ENCODE results near the gene DDHD1. TPM values are rescaled to one million over a fixed set of nuclear protein-coding genes. Genes with fewer than 3 reads are reported as not detected.

DDHD1 gene
- polyA plus RNA-seq, 1 donor (not counting 4 experiments of a cell fraction or from before 2014, with no cell fraction given) = 10.4 TPM

DNA sequence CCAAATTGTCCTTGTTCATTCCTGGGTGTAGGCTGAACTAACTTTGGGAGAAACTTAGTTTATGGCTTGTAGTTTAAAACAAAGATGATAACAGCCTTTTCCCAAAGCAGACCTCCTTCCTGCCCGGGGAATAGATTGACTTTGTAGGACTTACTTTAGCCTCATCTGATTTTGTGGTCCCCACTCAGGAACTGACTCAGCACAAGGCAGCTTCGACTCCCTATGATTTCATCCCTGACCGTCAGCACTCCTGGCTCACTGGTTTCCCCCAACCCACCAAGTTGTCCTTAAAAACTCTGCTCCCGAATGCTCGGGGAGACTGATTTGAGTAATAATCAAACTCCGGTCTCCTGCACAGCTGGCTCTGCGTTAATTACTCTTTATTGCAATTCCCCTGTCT is 40.1 kb upstream of the DDHD1 start:
- H3K27ac ChIP-seq (ENCODE audit: control insufficient read depth, insufficient read depth, low read length) = no peak overlapping the region
- TF ChIP-seq EZH2 (IDR thresholded peaks at IDR 0.05; ENCODE audit: low read length) = no peak
- TF ChIP-seq, protein P1, sequence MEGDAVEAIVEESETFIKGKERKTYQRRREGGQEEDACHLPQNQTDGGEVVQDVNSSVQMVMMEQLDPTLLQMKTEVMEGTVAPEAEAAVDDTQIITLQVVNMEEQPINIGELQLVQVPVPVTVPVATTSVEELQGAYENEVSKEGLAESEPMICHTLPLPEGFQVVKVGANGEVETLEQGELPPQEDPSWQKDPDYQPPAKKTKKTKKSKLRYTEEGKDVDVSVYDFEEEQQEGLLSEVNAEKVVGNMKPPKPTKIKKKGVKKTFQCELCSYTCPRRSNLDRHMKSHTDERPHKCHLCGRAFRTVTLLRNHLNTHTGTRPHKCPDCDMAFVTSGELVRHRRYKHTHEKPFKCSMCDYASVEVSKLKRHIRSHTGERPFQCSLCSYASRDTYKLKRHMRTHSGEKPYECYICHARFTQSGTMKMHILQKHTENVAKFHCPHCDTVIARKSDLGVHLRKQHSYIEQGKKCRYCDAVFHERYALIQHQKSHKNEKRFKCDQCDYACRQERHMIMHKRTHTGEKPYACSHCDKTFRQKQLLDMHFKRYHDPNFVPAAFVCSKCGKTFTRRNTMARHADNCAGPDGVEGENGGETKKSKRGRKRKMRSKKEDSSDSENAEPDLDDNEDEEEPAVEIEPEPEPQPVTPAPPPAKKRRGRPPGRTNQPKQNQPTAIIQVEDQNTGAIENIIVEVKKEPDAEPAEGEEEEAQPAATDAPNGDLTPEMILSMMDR (optimal IDR thresholded peaks at IDR 0.05 in 1 of 3, IDR thresholded peaks at IDR 0.05 in 1 of 3, conservative IDR thresholded peaks at IDR 0.05 in 1 of 3; ENCODE audit: extremely low read depth in 1 of 3, insufficient read depth in 2 of 3, low read length in 3 of 3) = no peak
- FAIRE-seq (no peak), DNase-seq (ENCODE audit: low read depth, low spot score) (no peak)
- no peak overlapping the region for H3K9ac ChIP-seq (ENCODE audit: control insufficient read depth, extremely low read depth, insufficient read depth, low read length)
- H3K9me3 ChIP-seq (ENCODE audit: control insufficient read depth, low read depth, low read length) = no peaks in the 10 kb centered on the region
- dilution Hi-C loops (cut with MboI; ENCODE audit: extremely low pct_ligation_motif_present, low sequenced_read_pairs) = no loop called here
- H3K27me3 ChIP-seq (ENCODE audit: control insufficient read depth, extremely low read depth, insufficient read depth, low read length) = no peaks in the 10 kb centered on the region
- H3K9me1 ChIP-seq (ENCODE audit: control insufficient read depth, extremely low read depth, insufficient read depth, low read length) = no peaks in the 10 kb centered on the region
- H3K4me2 ChIP-seq (ENCODE audit: control insufficient read depth, extremely low read depth, insufficient read depth, low read depth, low read length) = no peak overlapping the region
- H4K20me1 ChIP-seq (ENCODE audit: control insufficient read depth, extremely low read depth, insufficient read depth, low read length) = no peaks in the 10 kb centered on the region
- H3K79me2 ChIP-seq (ENCODE audit: control insufficient read depth, insufficient read depth, low read length) = no peaks in the 10 kb centered on the region
- no peak overlapping the region for H3K4me3 ChIP-seq (ENCODE audit: control insufficient read depth in 2 of 3, extremely low read depth in 1 of 3, insufficient read depth in 2 of 3, low read depth in 1 of 3, low read length in 3 of 3)
- H3K4me1 ChIP-seq (ENCODE audit: control insufficient read depth, extremely low read depth, insufficient read depth, low read length) = no peaks in the 10 kb centered on the region
- H2AFZ ChIP-seq (ENCODE audit: control insufficient read depth, low read length) = no peak overlapping the region
- H3K36me3 ChIP-seq (ENCODE audit: control insufficient read depth in 2 of 2, extremely low read depth in 1 of 2, insufficient read depth in 2 of 2, low read length in 2 of 2) = no peaks in the 10 kb centered on the region

DNA sequence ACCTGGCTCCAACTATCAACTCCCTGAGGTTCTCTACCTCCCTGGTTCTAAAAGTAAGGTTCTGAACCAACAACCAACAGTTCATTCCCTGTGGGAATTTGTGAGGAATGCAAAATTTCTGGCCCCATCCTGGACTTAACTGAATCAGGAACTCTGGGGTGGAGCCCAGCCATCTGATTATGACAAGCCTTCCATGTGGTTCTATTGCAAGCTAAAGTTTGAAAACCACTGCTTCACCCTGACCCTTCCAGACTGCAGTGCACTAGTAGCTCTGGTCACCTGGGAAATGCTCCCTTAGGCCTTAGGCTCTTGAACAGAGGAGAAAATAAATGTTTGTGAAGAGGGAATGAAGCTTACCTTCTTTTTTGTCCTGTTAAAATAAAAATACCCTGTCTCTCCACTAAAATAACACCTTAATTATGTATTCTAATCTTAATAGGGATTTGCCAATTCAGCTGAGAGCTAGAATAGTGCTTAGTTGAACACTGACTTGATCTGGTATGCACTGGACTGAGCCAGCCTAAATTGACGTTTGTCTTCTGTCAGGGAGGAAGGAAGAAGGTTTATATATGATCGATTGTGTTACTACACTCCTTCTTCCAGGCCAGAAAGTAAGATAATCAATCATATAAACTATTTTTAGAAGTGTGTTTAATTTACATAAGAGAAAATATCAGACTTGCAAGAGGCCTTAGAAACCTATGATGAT is 39.1 kb upstream of the DDHD1 start:
- FAIRE-seq (no peak), DNase-seq (ENCODE audit: low read depth, low spot score) (no peak)
- no peaks in the 10 kb centered on the region for H4K20me1 ChIP-seq (ENCODE audit: control insufficient read depth, extremely low read depth, insufficient read depth, low read length)
- H3K79me2 ChIP-seq (ENCODE audit: control insufficient read depth, insufficient read depth, low read length) = no peaks in the 10 kb centered on the region
- H3K4me3 ChIP-seq (ENCODE audit: control insufficient read depth in 2 of 3, extremely low read depth in 1 of 3, insufficient read depth in 2 of 3, low read depth in 1 of 3, low read length in 3 of 3) = no peak overlapping the region
- H3K4me2 ChIP-seq (ENCODE audit: control insufficient read depth, extremely low read depth, insufficient read depth, low read depth, low read length) = no peak overlapping the region
- no peaks in the 10 kb centered on the region for H3K36me3 ChIP-seq (ENCODE audit: control insufficient read depth in 2 of 2, extremely low read depth in 1 of 2, insufficient read depth in 2 of 2, low read length in 2 of 2)
- H2AFZ ChIP-seq (ENCODE audit: control insufficient read depth, low read length) = no peak overlapping the region
- TF ChIP-seq, protein P1 (optimal IDR thresholded peaks at IDR 0.05 in 1 of 3, IDR thresholded peaks at IDR 0.05 in 1 of 3, conservative IDR thresholded peaks at IDR 0.05 in 1 of 3; ENCODE audit: extremely low read depth in 1 of 3, insufficient read depth in 2 of 3, low read length in 3 of 3) = no peak
- TF ChIP-seq EZH2 (IDR thresholded peaks at IDR 0.05; ENCODE audit: low read length) = no peak
- H3K9ac ChIP-seq (ENCODE audit: control insufficient read depth, extremely low read depth, insufficient read depth, low read length) = no peak overlapping the region
- H3K4me1 ChIP-seq (ENCODE audit: control insufficient read depth, extremely low read depth, insufficient read depth, low read length) = no peaks in the 10 kb centered on the region
- no peak overlapping the region for H3K27ac ChIP-seq (ENCODE audit: control insufficient read depth, insufficient read depth, low read length)
- no peaks in the 10 kb centered on the region for H3K9me3 ChIP-seq (ENCODE audit: control insufficient read depth, low read depth, low read length)
- H3K9me1 ChIP-seq (ENCODE audit: control insufficient read depth, extremely low read depth, insufficient read depth, low read length) = no peaks in the 10 kb centered on the region
- no peaks in the 10 kb centered on the region for H3K27me3 ChIP-seq (ENCODE audit: control insufficient read depth, extremely low read depth, insufficient read depth, low read length)
- dilution Hi-C loops (cut with MboI; ENCODE audit: extremely low pct_ligation_motif_present, low sequenced_read_pairs) = no loop called here
